Stimulated activated CD4-positive, alpha-beta T cell treated with anti-CD3 and anti-CD28 coated beads, Interleukin-1b, Interleukin-23, amount 100 ng/mL, for 1 hour (primary cell): ENCODE results near the gene NKX6-2.
"Not testable (repeated sequence)": the region's sequence is repeated elsewhere in the genome, so short reads cannot be mapped to it uniquely, and the experiment has no call there.

ENCODE experiments used
- DNase-seq, 2 donors: peaks; one replicate each; pipeline ENCODE4 v3.0.0-alpha.2; 2020; ENCODE audit warnings: low read depth in 2 of 2

The NKX6-2 gene

DNA sequence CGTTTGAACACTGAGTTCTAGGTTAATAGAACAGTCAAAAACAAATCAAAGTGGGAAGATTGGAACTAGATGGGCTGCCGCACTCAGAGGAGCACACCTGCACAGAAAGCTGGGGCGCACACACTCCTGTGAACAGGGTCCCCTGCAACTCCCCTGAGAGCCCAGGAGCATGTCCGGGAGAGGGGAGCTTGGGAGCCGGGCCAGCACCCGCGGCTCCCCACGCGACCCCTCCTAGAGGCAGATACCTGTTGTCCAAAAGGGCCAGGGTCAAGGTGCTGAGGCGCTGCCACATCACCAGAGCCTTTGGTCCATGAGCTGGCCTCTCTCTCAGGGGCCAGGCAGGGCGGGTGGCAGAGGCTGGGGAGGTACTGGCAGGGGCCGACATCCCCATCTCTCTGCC is 5.6 kb downstream of the NKX6-2 start:
- no peak for DNase-seq

DNA sequence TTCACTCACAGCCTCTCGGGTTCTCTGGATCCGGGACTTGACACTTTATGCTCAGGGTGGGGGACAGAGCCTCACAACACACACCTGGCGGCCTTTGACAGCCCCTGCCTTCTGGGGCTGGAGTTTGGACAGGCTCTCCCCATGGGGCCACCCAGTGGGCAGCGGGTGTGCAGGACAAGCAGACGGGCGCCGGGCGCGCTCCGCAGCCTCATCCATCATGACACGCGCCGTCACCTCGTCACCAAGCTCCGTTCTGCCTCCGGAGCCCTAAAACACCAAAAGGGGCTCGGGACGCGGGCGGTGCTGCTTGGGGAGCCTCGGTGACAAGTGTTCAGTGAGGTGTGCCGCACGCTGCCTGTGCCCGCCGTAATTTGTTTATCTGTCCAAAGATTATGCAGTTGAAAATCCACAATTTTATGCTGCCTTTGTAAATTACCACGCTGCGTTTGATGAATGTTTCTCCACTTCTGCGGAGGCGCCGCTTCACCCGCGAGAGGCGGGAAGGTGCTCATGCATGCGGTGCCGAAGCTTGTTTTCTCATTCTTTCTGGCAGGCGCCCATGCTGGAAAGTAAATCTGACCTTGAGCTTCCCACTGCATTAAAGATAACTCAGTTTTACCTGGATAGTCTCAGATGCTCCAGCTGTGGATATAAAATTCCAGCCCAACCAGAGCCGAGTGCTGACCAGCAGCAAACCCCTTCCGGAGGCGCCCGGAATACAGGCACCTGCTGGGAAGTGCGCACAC is 6.2 kb downstream of the NKX6-2 start:
- no peak for DNase-seq

DNA sequence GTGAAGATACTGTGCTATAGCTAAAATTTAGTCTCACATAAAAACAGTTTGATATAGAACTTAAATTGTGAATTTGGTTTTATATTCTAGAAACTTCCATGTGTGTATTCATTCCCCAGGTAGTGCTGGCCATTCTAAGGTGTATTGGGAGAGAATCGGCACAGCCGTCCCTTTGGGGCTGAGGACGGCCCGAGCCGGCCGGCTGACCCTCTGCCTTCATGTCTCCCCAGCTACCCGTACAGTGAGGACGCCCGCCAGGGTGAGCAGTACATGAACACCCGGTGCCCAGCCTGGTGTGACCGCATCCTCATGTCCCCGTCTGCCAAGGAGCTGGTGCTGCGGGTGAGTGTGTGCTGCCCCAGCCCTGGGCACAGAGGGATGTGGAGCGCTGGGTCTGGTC is 8.5 kb downstream of the NKX6-2 start:
- no peak for DNase-seq

DNA sequence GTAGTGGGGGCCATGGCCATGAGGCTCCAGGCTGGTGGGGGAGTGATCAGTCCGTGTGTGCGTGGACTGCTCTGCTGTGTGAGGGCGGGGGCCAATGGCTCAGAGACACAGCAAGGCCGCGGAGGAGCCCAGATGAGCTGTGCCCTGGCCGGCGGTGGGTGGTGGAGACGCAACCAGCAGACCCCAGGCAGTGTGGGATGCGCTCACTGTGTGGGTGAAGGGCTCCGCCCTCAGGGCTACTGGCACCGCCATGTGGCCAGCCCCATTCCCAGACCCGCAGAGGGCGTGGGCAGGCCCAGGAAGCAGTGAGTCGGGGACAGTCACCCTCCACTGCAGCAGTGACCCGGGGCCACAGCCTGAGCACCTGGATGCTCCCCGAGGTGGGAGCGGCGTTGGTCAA is 9.1 kb downstream of the NKX6-2 start:
- DNase-seq, result no peak

DNA sequence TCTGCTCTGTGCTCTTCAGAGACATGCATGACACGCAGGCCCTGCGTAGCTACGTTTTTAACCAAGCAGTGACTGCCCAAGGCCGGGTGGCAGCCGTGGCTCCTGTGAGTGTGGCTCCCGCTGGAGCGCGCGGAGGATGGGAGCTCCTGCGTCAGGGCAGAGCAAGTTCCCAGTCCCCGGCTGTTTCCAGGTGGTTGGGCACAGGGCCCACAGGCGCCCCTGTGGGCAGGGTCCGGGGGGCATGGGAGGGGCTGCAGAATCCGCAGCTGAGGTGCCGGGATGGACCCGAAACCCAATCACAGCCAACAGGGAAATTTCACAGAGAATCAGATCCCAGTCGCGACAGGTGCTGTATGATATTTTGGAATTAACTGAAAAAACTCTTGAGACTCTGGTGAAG is 9.8 kb downstream of the NKX6-2 start:
- DNase-seq, result no peak

DNA sequence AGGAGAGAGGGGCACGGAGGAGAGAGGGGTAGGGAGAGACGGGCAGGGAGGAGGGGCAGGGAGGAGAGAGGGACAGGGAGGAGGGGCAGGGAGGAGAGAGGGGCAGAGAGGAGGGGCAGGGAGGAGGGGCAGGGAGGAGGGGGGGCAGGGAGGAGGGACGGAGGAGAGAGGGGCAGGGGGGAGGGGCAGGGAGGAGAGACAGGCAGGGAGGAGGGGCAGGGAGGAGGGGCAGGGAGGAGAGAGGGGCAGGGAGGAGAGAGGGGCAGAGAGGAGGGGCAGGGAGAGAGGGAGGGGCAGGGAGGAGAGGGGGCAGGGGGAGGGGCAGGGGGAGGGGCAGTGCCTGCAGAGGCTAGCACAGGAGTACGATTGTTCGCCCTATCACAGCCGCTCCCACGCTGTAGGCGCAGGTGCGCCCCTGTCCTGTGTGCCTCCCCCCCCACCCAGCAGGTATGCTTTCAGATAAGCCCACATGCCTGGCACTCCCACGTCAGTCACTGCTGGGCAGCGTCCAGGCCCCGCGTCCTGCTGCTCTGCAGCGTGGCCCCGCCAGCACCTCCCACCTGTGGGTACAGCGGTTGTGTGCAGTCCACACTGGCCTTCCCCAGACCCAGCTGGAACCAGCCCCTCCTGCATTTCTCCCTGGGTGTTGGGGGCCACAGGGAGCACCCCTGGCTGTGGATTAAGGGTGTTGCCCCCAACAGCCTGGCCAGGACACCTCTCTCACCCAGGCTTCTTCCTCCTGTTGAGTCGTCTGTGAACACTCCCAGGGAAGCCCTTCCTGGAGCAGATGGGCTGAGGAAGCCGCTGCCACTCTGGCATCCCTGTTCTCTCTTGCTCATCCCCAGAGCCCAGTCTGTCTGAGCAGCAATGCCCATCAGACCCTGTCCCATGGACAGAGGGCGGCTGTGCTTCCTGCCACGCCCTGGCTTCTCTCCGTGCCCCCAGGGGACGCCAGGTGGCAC is 10.8 kb downstream of the NKX6-2 start:
- no peak for DNase-seq

DNA sequence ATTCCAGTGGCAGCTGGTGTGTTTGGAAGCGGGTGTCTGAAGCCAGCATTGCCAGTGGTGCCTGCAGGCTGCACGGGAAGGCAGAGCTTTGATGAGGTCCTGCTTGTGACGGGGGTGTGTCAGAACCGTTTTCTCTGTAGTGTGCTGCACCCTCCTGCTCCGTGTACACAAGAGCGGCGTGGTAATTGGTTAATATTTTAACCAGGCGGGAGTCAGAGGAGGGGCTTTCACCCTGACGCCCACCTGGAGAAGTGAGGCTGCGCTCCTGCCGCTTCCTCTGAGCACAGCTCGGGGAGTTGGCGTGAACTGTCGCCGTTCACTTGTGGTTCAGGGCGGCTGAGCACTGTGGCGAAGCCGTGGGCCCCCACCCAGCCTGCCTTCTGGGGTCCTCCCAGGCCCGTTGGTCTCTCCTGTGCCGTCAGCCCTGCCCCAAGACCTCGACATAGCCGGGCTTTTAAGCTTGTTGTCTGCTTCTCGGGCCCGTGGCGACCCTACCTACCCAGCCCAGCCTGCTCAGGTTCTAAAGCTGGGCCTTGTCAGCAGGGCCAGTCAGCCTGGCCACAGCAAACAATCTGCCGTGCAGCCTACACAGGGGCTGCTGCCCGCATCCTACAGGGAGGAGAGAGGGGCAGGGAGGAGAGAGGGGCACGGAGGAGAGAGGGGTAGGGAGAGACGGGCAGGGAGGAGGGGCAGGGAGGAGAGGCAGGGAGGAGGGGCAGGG is 11.6 kb downstream of the NKX6-2 start:
- DNase-seq, result no peak

DNA sequence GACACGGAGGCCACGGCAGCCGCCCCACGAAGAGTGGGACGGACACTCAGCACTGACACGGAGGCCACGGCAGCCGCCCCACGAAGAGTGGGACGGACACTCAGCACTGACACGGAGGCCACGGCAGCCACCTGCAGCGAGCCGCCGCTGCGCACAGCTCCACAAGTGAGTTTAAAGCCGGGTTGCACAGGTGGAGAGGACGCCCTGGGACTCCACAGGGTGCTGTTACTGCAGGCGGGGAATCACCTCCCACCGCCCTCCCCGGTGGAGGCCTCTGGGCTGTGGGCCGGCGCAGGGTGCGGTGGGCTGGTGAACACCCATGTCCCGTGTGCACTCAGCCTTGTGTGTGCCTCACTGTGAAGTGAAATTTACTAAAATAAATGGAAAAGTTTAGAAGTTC is 13.1 kb downstream of the NKX6-2 start:
- DNase-seq, result not testable (repeated sequence)

DNA sequence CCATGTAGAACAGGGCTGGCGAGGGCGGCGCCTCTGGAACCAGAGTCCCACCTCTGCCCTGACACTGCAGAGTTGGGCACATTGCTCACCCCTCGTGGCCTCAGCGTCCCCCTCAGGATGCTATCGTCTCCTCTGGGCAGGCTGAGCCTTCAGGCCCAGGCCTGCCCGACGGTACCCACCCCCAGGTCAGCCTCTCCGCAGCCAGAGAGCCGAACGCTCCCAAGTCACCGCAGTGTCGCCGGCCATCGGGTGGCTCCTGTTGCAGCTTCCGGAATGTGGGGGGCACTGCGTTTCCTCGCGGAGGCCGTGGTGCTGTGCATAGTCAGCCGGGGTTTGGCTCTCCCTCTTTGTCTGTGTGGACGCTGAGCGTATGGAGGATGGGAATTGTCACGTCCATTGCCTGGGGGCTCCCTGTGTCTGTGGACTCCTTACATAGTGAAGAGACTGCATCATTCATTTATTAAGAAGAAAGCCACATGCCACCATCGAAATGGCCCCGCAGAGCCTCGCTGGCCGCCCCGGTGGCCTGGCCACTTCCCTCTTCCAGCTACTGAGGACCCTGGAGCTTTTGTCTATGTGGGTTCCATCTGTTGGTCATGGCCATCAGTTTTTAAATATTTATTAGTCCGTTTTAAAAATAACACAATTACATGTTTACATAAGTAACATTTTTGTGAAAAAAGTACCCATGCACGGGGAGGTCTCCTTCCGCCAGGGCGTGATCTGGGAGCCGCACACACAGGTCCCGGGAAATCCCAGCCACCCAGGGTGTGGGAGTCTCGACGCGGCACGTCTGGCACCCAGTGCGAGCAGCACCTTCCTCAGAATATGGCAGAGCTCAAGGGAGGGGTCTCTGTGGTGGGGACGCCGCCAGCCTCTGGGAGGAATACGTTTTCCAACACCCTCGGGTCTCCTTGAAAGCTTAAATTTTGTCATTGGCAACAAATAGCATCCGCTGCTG is 15.6 kb downstream of the NKX6-2 start:
- DNase-seq, result no peak

DNA sequence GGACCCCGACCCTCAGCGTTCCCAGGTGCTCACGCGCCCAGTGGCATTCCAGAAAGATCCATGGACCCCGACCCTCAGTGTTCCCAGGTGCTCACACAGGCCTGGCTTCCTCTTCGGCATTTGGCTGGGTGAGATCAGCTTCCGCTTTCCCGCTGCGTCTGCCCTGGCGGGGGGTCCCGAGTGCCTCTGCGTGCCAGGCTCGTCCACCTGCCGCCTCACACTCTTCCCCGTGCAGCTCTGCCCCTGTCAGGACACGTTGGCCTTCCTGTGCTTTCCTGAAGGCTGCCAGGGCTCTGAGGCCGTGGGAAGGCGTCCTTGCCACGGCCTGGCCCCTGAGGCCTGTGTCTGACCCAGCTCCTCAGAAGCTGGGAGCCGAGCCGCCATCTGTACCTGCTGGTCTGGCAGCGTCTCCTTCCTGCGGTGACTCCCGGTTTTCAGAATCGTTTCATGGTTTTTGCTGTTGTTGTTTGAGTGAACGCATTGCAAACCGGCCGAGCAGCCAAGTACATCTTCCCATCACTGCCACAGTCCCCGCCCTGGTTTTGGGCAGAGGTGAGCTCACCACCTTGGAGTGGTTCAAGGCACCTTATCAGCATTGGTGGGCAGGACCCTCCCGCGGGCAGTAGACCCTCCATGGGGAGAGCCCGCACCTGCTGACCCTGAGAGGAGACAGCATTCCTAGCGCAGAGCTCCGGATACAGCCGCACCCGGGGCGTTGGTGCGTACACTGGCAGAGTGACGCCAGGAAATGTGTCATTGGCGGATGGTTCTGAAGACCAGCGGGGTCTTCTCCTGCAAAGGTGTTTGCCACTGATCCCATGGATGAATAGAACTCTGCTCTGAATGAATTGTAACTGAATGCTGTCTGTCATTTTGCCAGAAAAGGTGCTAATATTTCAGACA is 17.4 kb downstream of the NKX6-2 start:
- no peak for DNase-seq

DNA sequence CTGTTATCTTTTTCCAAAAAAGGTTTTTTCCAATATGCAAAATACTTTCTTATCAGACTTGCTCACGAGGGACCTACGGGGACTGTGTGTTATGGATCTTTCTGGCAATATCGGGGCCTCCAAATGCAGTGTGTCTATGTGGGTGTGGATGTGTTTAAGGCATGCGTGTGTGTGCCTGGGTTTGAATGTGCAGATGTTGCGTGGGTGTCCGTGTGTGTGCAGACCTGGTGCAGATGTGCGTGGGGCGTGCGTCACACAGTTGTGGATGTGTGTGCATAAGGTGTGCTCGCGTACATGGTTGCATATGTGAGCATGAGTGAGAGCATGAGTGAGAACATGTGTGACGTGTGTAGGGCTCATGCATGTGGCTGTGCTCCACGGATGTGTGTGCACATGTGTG is 19.7 kb downstream of the NKX6-2 start:
- no peak for DNase-seq

DNA sequence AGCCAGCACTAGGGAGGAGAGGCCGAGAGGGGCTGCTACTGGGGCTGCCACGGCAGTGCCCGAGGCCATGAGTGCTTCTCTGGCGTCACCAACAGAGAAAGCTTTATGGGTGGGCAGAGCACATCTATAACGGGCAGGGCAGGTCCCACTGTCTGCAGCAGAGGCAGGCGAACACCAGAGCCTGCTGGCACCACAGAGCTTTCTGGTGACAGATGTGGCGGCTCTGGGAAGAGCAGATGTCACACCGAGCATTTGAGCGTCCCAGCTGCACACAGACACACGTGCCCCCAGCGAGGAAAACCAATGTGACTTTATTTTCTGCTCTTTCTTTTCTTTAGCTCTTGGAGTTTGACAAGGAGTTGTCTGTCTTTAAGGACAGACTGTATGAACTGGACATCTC is 20.5 kb downstream of the NKX6-2 start:
- DNase-seq, result no peak

DNA sequence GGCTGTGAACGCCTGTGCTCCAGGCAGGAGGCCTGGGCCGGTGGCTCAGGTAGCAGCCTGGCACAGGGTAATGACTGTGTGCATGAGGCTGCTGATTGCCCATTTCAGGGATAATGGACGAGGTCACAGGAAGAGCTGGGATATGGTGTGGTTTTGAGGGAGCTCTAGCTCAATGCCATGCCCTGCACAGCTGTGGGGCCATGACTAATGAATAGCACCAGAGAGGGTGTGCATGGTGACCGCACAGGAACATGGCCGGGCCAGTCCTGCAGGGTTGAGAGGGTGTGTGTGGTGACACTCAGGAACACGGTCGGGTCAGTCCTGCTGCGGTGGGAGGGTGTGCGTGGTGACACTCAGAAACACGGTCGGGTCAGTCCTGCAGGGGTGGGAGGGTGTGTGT is 21.8 kb downstream of the NKX6-2 start:
- no peak for DNase-seq

DNA sequence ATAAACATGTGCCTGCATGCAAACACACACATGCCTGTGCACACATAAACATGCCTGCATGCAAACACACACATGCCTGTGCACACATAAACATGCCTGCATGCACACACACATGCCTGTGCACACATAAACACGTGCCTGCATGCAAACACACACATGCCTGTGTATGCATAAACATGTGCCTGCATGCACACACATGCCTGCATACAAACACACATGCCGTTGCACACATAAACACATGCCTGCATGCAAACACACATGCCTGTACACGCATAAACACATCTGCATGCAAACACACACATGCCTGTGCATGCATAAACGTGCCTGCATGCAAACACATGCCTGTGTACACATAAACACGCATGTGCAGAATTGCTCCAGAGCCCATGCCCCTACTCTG is 22.4 kb downstream of the NKX6-2 start:
- DNase-seq, result no peak

DNA sequence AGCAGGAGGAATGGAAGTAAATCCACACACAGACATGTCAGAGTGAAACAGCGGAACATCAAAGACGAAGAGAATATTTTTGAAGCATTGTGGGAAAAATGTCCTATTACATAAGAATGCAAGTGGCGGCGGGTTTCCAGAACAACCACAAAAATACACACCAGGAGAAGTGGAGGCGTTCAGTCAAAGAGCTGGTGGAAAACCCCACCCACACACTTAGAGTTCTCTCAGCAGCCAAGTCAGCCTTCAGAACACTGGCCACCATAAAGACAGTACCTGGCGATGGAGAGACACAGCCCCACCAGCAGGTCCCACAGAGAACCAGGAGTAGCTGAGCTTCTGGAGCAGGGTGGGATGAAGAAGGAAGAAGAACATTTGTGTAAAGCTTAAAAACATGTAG is 23.7 kb downstream of the NKX6-2 start:
- DNase-seq, result no peak

DNA sequence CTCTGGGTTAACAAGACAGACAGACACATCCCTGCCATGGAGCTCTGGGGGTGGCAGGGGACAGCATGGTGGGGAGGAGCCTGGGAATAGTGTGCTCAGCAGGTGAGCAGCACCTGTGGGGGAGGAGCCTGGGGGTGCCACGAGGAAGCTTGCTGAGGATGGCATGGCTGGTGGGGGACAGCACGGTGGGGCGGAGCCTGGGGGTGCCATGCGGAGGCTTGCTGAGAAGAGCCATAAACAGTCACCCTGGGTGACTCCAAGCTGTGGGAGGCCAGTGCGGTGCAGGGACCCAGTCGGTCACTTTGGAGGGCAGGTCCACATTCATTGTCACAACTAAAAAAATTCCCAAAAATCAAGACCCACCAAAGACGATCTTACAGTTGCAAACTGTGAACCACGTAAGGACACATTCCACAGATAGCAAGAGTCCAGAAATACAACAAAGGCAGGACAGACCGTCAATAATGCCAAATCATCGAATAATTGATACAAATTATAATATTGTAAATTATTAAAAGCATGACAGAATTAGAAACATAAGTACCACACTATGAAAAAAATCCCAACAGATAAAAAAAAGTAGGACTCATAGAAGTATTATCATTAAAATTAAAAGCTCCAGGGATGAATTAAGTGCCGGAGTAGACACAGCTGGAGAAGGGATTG is 24.4 kb downstream of the NKX6-2 start:
- no peak for DNase-seq

DNA sequence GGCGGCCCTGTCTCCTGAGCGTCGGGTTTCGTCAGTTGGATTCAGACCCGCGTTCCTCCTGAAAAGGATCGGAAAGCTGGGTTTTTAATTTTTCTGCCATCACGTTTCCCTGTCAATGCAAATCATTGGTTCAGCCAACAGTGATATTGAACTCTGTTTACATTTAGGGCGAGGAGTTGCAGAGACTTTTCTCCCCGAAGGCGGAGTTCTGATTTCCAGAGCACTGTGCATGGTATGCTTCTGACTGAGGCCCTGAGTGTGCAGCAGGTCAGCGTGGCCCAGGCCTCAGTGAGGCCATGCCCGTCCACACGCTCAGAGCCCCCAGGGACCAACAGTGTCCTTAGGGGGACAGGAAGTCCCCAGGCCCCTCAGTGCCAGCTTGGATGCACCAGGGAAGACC is 27.1 kb downstream of the NKX6-2 start:
- DNase-seq, result no peak

DNA sequence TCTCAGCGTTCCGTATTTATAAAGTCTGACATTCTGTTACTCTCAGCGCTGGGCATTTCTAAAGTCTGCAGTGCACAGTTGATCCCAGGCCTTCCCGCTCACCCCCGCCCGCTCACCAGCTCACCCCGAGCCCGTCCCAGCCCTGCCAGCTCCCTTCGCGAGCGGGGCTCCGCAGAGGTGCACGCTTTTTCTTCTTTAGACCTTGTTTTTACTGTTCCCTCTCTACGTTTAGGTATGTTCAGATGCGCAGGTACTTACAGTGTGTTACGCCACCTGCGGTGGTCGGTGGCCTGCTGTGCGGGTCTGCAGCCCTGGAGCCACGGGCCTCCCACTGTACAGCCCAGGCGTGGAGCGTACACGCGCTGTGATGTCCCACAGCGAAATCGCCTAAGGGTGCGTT is 28.8 kb downstream of the NKX6-2 start:
- DNase-seq, result no peak

DNA sequence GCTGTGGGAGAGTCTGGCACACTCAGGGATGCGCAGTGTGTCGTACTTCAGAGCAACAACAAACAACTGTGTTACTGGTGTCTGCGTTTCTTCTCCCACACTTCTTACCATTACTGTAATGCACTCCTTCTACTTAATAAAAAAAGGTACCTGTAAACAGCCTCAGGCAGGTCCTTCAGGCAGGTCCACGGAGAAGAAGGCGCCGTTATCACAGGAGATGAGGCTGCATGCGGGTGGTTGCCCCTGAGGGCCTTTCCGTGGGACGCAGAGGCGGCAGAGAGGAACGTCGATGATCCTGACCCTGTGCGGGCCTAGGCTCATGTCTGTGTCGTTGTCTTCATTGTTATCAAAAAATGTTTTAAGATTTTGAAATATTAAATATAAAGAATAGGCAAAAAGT is 29.4 kb downstream of the NKX6-2 start:
- DNase-seq, result no peak
